ENCODE measurements around the gene LRP10.

GRCh38 chr14:22866874-22867273, 4.7 kb upstream of the LRP10 start:
- no peak for TF ChIP-seq CTCF (IDR thresholded peaks at IDR 0.05)
- TF ChIP-seq EZH2 (IDR thresholded peaks at IDR 0.05; ENCODE audit: borderline replicate concordance, insufficient read depth, low read depth, low read length, poor library complexity, severe bottlenecking) = no peak
